ENCODE data around the gene SLC9A9.
"Not testable (repeated sequence)": the region's sequence is repeated elsewhere in the genome, so short reads cannot be mapped to it uniquely, and the experiment has no call there.

Gene SLC9A9

DNA sequence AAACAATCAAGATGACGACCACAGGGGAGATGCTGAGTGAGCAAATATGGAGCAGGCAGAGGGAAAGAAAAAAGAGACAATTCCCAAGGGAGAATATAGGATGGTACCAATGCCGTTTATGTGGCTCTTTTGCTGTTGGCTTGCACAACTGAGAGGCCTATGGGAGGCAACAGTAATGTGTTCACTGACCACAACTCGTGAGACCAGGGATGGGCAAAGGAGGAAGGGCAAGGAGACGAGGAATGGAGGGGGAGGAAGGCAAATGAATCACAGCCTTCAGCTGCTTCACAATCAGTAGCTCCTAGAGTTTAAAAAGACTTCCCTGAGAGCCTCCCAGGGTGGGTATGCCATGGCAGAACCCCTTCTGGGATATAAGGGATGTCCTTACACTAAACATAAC is 131.5 kb downstream of the SLC9A9 start:
- no peak overlapping the region for H3K4me3 ChIP-seq (ENCODE audit: low read length)
- TF ChIP-seq, protein P1, sequence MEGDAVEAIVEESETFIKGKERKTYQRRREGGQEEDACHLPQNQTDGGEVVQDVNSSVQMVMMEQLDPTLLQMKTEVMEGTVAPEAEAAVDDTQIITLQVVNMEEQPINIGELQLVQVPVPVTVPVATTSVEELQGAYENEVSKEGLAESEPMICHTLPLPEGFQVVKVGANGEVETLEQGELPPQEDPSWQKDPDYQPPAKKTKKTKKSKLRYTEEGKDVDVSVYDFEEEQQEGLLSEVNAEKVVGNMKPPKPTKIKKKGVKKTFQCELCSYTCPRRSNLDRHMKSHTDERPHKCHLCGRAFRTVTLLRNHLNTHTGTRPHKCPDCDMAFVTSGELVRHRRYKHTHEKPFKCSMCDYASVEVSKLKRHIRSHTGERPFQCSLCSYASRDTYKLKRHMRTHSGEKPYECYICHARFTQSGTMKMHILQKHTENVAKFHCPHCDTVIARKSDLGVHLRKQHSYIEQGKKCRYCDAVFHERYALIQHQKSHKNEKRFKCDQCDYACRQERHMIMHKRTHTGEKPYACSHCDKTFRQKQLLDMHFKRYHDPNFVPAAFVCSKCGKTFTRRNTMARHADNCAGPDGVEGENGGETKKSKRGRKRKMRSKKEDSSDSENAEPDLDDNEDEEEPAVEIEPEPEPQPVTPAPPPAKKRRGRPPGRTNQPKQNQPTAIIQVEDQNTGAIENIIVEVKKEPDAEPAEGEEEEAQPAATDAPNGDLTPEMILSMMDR (IDR thresholded peaks at IDR 0.05; ENCODE audit: insufficient read depth, low read depth, low read length, missing control alignments), result no peak
- DNase-seq (ENCODE audit: low read depth), result no peak

DNA sequence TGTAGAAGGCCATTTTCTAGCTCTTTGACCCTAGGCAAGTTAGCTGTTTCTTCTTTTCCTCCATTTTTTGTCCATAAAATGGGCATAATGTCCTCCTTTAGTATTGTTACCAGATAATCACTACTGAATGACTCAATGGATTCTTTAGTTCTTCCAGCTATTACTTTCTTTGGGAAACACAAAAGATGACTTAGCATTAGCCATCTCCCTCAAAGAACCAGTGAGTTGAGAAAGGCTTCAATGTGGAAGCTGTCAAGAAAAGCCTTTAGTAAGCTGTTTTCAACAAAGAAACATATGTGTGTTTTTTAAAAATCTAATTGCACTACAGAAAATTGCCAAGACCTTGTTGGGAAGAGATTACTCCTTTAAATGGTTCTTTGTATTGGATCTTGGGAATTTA is 135.7 kb downstream of the SLC9A9 start:
- TF ChIP-seq, protein P1 (IDR thresholded peaks at IDR 0.05; ENCODE audit: insufficient read depth, low read depth, low read length, missing control alignments), result no peak
- no peak for DNase-seq (ENCODE audit: low read depth)

GRCh38 chr3:143707848-143708247 is 140.4 kb downstream of the SLC9A9 start:
- no peak for DNase-seq (ENCODE audit: low read depth)
- TF ChIP-seq, protein P1 (IDR thresholded peaks at IDR 0.05; ENCODE audit: insufficient read depth, low read depth, low read length, missing control alignments), result no peak
- no peak overlapping the region for H3K4me3 ChIP-seq (ENCODE audit: low read length)

More for the DNA sequence above, 135.7 kb downstream of the SLC9A9 start:
- H3K4me3 ChIP-seq (ENCODE audit: low read length), result no peak overlapping the region

GRCh38 chr3:143700431-143700975 is 147.8 kb downstream of the SLC9A9 start:
- peak; percentile 2 for DNase-seq (ENCODE audit: low read depth)
- TF ChIP-seq, protein P1 (IDR thresholded peaks at IDR 0.05; ENCODE audit: insufficient read depth, low read depth, low read length, missing control alignments), result no peak
- no peak overlapping the region for H3K4me3 ChIP-seq (ENCODE audit: low read length)

DNA sequence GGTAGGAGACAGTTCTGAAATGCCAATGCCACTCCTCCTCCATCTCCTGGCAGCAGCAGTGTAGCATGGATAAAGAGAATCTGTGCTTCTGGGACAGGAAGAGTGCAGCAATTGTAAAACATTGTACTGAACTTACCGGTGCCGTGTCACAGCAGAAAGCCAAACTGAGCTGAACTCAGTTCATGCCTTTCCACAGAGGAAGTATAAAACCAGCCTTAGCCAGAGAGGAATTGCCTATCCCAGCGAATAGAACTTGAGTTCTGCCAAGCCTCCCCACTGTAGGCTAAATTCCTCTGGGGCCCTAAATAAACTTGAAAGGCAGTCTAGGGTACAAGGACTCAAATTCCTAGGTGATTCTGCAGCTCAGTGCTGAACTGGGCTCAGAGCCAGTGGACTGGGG is 148.8 kb downstream of the SLC9A9 start:
- no peak overlapping the region for H3K4me3 ChIP-seq (ENCODE audit: low read length)
- TF ChIP-seq, protein P1 (IDR thresholded peaks at IDR 0.05; ENCODE audit: insufficient read depth, low read depth, low read length, missing control alignments), result no peak
- no peak for DNase-seq (ENCODE audit: low read depth)

GRCh38 chr3:143698682-143699303 is 149.5 kb downstream of the SLC9A9 start:
- TF ChIP-seq, protein P1 (IDR thresholded peaks at IDR 0.05; ENCODE audit: insufficient read depth, low read depth, low read length, missing control alignments), result no peak
- H3K4me3 ChIP-seq (ENCODE audit: low read length), result no peak overlapping the region
- DNase-seq (ENCODE audit: low read depth), result no peak

DNA sequence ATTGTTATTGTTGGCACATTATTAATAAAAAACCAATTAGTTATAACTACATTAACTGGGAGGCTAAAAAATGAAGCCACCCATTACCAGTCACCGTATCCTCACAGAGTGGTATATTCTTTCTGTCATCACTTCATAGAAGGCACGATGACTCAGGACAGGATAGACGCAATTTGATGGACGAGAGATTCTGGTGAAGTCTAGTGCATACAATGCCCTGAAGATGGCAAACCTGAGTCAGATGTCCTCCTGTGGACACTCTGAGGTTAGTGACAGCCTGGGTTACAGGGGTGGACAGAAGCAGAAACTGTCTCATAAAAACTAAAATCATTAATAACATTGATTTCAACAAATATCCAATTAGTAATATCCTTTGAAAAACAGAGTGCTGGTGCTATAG is 150.3 kb downstream of the SLC9A9 start:
- peak; percentile 36 for DNase-seq (ENCODE audit: low read depth)
- no peak overlapping the region for H3K4me3 ChIP-seq (ENCODE audit: low read length)
- TF ChIP-seq, protein P1 (IDR thresholded peaks at IDR 0.05; ENCODE audit: insufficient read depth, low read depth, low read length, missing control alignments), result peak; percentile 7

- not testable (repeated sequence) for DNase-seq (ENCODE audit: low read depth)
Measured at GRCh38 chr3:143695333-143695732, 152.9 kb downstream of the SLC9A9 start.

More at GRCh38 chr3:143695333-143695732, 152.9 kb downstream of the SLC9A9 start:
- H3K4me3 ChIP-seq (ENCODE audit: low read length), result not testable (repeated sequence)

Measured in epithelial cell of esophagus (primary cell).